PC-9 (cell line): ENCODE data around the gene MLH1. TPM values are rescaled to one million over a fixed set of nuclear protein-coding genes. Genes with fewer than 3 reads are reported as not detected.

Experiments
- BruUV-seq: library from RNA; stranded (reverse); fragments of 400-500 nt; replicated peaks from 2 replicates; lab custom pipeline; 2021; lab: Mats Ljungman, UMichigan
- CTCF ChIA-PET: fragments of 300-600 bp; sonication (Branson Sonifier 250); formaldehyde crosslinking; loops from one replicate; lab custom pipeline; 2022; ENCODE audit warnings: antibody characterized with exemption; lab: Charles Lee
- POLR2A ChIA-PET: fragments of 300-600 bp; sonication (Branson Sonifier 250); formaldehyde crosslinking; loops from one replicate; lab custom pipeline; 2022; ENCODE audit warnings: antibody characterized with exemption; ENCODE audit not compliant: unreplicated experiment; lab: Charles Lee
- DNase-seq, 2 experiments: peaks; one replicate each; pipeline versions ENCODE4 v3.0.0 to v3.0.0-alpha.2; 2015 to 2022; ENCODE audit warnings: mixed read lengths in 1 of 2
- H2AFZ ChIP-seq: fragments of 200-600 bp; sonication (generic); 2 replicates; pipeline ENCODE4 v1.8.1; 2017; ENCODE audit warnings: antibody characterized with exemption
- H3F3A ChIP-seq: fragments of 200-600 bp; sonication (generic); 2 replicates; pipeline ENCODE4 v1.8.1; 2017; ENCODE audit warnings: antibody characterized with exemption, mild to moderate bottlenecking, low read depth; ENCODE audit not compliant: insufficient read depth
- H3K27ac ChIP-seq: fragments of 200-600 bp; sonication (generic); 2 replicates; pipeline ENCODE4 v1.6.1; 2016; ENCODE audit warnings: mixed run types
- H3K27me3 ChIP-seq: fragments of 200-600 bp; sonication (generic); 2 replicates; pipeline ENCODE4 v1.6.1; 2016; ENCODE audit warnings: low read depth, mixed run types; ENCODE audit not compliant: insufficient read depth
- H3K36me3 ChIP-seq: fragments of 200-600 bp; sonication (generic); 2 replicates; pipeline ENCODE4 v1.6.1; 2016; ENCODE audit warnings: low read depth, mixed run types
- H3K4me1 ChIP-seq: fragments of 200-600 bp; sonication (generic); replicated peaks from 2 replicates; pipeline ENCODE4 v1.6.1; 2016; ENCODE audit warnings: mixed run types; ENCODE audit not compliant: insufficient read depth
- H3K4me2 ChIP-seq: fragments of 200-600 bp; sonication (generic); 2 replicates; pipeline ENCODE4 v1.6.1; 2017; ENCODE audit warnings: mixed run types
- H3K4me3 ChIP-seq: fragments of 200-600 bp; sonication (generic); 2 replicates; pipeline ENCODE4 v1.6.1; 2016; ENCODE audit warnings: mixed run types
- H3K79me2 ChIP-seq: fragments of 200-600 bp; sonication (generic); 2 replicates; pipeline ENCODE4 v1.6.1; 2017; ENCODE audit warnings: low read depth, mixed run types
- H3K9me2 ChIP-seq: fragments of 200-600 bp; sonication (generic); 2 replicates; pipeline ENCODE4 v1.8.1; 2017; ENCODE audit warnings: mild to moderate bottlenecking; ENCODE audit not compliant: insufficient read depth
- H3K9me3 ChIP-seq: fragments of 200-600 bp; sonication (generic); 2 replicates; pipeline ENCODE4 v1.8.1; 2016; ENCODE audit warnings: low read depth; ENCODE audit not compliant: insufficient read depth
- H4K20me1 ChIP-seq: fragments of 200-600 bp; sonication (generic); 2 replicates; pipeline ENCODE4 v1.8.1; 2017; ENCODE audit not compliant: insufficient read depth
- EZH2 ChIP-seq: fragments of 200-600 bp; sonication (generic); IDR thresholded peaks from 2 replicates; pipeline ENCODE4 v1.8.0; 2017; ENCODE audit warnings: antibody characterized with exemption, low read depth
- intact Hi-C: fragments of 100-400 bp; cut with micrococcal nuclease; formaldehyde crosslinking; loops from one replicate; pipeline ENCODE4 v1.10.0; 2022; ENCODE audit not compliant: unreplicated experiment
- total RNA-seq: library from RNA; stranded (reverse); gene quantifications from 2 replicates; pipeline ENCODE4 v1.2.3, GENCODE V29; 2021
- TF ChIP-seq, protein P1 (sequence below): fragments of 200-600 bp; sonication (generic); conservative IDR thresholded peaks from 2 replicates; pipeline ENCODE4 v1.6.1; 2017; ENCODE audit warnings: mixed run types, antibody characterized with exemption, mild to moderate bottlenecking, moderate library complexity

The MLH1 gene
- total RNA-seq, 1 experiment from 2014 or later, result 30.9 TPM

GRCh38 chr3:37094636-37095035, 101.3 kb downstream of the MLH1 start:
- TF ChIP-seq, protein P1, sequence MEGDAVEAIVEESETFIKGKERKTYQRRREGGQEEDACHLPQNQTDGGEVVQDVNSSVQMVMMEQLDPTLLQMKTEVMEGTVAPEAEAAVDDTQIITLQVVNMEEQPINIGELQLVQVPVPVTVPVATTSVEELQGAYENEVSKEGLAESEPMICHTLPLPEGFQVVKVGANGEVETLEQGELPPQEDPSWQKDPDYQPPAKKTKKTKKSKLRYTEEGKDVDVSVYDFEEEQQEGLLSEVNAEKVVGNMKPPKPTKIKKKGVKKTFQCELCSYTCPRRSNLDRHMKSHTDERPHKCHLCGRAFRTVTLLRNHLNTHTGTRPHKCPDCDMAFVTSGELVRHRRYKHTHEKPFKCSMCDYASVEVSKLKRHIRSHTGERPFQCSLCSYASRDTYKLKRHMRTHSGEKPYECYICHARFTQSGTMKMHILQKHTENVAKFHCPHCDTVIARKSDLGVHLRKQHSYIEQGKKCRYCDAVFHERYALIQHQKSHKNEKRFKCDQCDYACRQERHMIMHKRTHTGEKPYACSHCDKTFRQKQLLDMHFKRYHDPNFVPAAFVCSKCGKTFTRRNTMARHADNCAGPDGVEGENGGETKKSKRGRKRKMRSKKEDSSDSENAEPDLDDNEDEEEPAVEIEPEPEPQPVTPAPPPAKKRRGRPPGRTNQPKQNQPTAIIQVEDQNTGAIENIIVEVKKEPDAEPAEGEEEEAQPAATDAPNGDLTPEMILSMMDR, result no peak
- TF ChIP-seq EZH2, result no peak
- no peak overlapping the region for H3K4me2 ChIP-seq
- no peaks in the 10 kb centered on the region for H3K9me3 ChIP-seq
- H3K27me3 ChIP-seq, result no peaks in the 10 kb centered on the region
- ChIA-PET POLR2A (interaction anchor here (0.5 kb wide), 1 partner anchor 10 kb away, joined by 6 read pairs; no protein-coding TSS in a partner anchor), CTCF (no interaction called here)
- no peaks in the 10 kb centered on the region for H3K4me1 ChIP-seq
- no peak for DNase-seq
- no peak overlapping the region for H3K27ac ChIP-seq
- no peaks in the 10 kb centered on the region for H4K20me1 ChIP-seq
- no peaks in the 10 kb centered on the region for H3K79me2 ChIP-seq
- H3K9me2 ChIP-seq, result no peaks in the 10 kb centered on the region
- H2AFZ ChIP-seq, result no peak overlapping the region
- no peaks in the 10 kb centered on the region for H3K36me3 ChIP-seq
- H3F3A ChIP-seq, result no peaks in the 10 kb centered on the region
- no TSS peak for BruUV-seq
- H3K4me3 ChIP-seq, result no peak overlapping the region
- intact Hi-C loops, result no loop called here

GRCh38 chr3:37096288-37096687, 103.0 kb downstream of the MLH1 start:
- no peak for TF ChIP-seq EZH2
- Histone ChIP-seq H3K9me2 (no peaks in the 10 kb centered on the region), H3K79me2 (no peaks in the 10 kb centered on the region), H3K4me2 (no peak overlapping the region), H3K36me3 (no peaks in the 10 kb centered on the region), H3K4me1 (no peaks in the 10 kb centered on the region), H3F3A (no peaks in the 10 kb centered on the region), H2AFZ (no peak overlapping the region), H3K27me3 (no peaks in the 10 kb centered on the region), H3K4me3 (no peak overlapping the region), H4K20me1 (no peaks in the 10 kb centered on the region), H3K9me3 (no peaks in the 10 kb centered on the region), H3K27ac (no peak overlapping the region)
- POLR2A ChIA-PET, result no interaction called here
- intact Hi-C loops, result no loop called here
- no peak for DNase-seq
- no TSS peak for BruUV-seq
- CTCF ChIA-PET, result no interaction called here

- H3K4me3 ChIP-seq, result no peak overlapping the region
- ChIA-PET POLR2A (no interaction called here), CTCF (no interaction called here)
- H3K4me2 ChIP-seq, result no peak overlapping the region
- no TSS peak for BruUV-seq
- no peaks in the 10 kb centered on the region for H3K9me2 ChIP-seq
- no peak overlapping the region for H3K27ac ChIP-seq
- intact Hi-C loops, result no loop called here
- H3K79me2 ChIP-seq, result no peaks in the 10 kb centered on the region
- no peaks in the 10 kb centered on the region for H3K9me3 ChIP-seq
- TF ChIP-seq EZH2, result no peak
- TF ChIP-seq, protein P1, result no peak
- H3K36me3 ChIP-seq, result no peaks in the 10 kb centered on the region
- H4K20me1 ChIP-seq, result no peaks in the 10 kb centered on the region
- no peaks in the 10 kb centered on the region for H3F3A ChIP-seq
- DNase-seq, result no peak
- H2AFZ ChIP-seq, result no peak overlapping the region
- no peaks in the 10 kb centered on the region for H3K27me3 ChIP-seq
- no peaks in the 10 kb centered on the region for H3K4me1 ChIP-seq
These were observed 103.7 kb downstream of the MLH1 start for GRCh38 chr3:37096975-37097374.

DNA sequence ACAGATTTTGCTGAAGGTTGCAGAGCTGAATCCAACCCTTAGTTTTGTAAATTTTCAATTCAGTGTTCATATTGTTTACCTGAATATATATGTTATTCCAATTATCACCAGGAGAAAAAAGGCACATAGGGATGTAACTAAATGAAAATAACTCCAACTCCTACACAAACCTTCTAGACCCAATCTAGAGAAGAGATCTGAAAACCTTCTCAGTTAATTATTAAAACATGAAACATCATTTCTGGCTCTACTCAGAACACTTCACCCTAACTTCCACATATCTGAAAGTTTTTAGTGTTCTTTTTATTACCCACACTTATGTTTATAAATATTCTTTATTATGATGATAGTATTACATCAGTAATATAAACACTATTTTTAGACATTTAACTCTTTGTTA, 104.5 kb downstream of the MLH1 start:
- Histone ChIP-seq H4K20me1 (no peaks in the 10 kb centered on the region), H3K9me3 (no peaks in the 10 kb centered on the region), H3K27ac (no peak overlapping the region), H3K4me3 (no peak overlapping the region), H3K9me2 (no peaks in the 10 kb centered on the region), H3K36me3 (no peaks in the 10 kb centered on the region), H2AFZ (no peak overlapping the region), H3K4me2 (no peak overlapping the region), H3K27me3 (no peaks in the 10 kb centered on the region), H3K79me2 (no peaks in the 10 kb centered on the region), H3F3A (no peaks in the 10 kb centered on the region), H3K4me1 (no peaks in the 10 kb centered on the region)
- DNase-seq, result no peak
- no TSS peak for BruUV-seq
- ChIA-PET POLR2A (no interaction called here), CTCF (no interaction called here)
- TF ChIP-seq, protein P1, result no peak
- no peak for TF ChIP-seq EZH2
- intact Hi-C loops, result no loop called here
